Myocyte (in vitro differentiated cells): ENCODE data around the gene NEK7. TPM values are rescaled to one million over a fixed set of nuclear protein-coding genes. Genes with fewer than 3 reads are reported as not detected.
"Not testable (repeated sequence)": the region's sequence is repeated elsewhere in the genome, so short reads cannot be mapped to it uniquely, and the experiment has no call there.

ENCODE experiments used
- DNase-seq: peaks from one replicate; pipeline ENCODE4 v3.0.0-alpha.2; 2012; ENCODE audit warnings: low read depth
- polyA plus RNA-seq: library from polyadenylated mRNA; unstranded; fragments of >200 nt; gene quantifications from one replicate; pipeline ENCODE4 v1.2.1, GENCODE V29; 2012; ENCODE audit warnings: missing spikeins
- total RNA-seq: library from RNA; depleted of rRNA; stranded (reverse); fragments of >200 nt; gene quantifications from 2 replicates; pipeline ENCODE4 v1.2.3, GENCODE V29; 2014

NEK7 gene
- total RNA-seq: 106 and 134 TPM in 2 replicates
- 48.1 TPM for polyA plus RNA-seq

DNA sequence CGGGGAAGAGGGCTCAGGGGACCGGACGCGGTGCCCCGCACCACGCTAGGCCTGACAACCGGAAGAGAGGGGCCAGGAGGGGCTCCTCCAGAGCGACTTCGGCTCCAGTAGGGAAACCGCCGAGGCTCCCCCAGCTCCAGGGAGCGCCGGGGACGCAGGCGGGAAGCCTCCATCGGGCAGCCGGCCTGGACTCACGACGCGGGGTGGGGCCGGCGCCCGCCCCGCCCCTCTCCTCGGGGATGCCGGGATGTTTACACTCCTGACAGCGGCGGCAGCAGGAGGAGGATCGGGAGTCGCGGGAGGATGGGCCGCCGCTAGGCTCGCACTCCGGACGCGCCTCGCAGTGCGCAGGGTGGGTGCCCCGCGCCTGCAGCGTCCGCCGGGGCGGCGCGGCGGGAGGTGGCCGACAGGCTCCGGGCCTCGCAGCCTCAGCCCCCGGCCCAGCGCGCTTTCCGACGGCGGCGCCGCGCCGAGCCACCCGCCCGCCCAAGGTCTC, at the start of gene NEK7:
Gene NEK7 (plus strand): TSS at position 254 of the 496 bp plus-strand sequence. CDS start 75,583 bp downstream, outside the sequence.
- peak; percentile 89 for DNase-seq

DNA sequence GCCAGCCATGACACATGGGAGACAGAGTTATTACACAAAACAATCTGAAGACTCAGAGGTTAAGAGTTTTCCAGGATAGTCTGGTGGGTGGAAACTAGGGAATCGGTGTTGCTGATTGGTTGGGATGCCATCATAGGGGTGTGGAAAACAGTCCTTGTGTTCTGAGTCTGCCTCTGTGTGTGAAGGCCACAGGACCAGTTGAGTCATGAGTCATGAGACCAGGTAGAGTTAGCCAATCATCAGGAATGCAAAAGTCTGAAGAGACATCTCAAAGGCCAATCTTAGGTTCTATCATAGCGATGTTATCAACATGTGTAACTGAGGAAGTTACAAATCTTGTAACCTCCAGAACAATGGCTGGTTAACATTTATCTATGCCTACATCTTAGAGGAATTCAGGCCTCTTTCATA, 49.7 kb upstream of the NEK7 start:
- DNase-seq: no peak

DNA sequence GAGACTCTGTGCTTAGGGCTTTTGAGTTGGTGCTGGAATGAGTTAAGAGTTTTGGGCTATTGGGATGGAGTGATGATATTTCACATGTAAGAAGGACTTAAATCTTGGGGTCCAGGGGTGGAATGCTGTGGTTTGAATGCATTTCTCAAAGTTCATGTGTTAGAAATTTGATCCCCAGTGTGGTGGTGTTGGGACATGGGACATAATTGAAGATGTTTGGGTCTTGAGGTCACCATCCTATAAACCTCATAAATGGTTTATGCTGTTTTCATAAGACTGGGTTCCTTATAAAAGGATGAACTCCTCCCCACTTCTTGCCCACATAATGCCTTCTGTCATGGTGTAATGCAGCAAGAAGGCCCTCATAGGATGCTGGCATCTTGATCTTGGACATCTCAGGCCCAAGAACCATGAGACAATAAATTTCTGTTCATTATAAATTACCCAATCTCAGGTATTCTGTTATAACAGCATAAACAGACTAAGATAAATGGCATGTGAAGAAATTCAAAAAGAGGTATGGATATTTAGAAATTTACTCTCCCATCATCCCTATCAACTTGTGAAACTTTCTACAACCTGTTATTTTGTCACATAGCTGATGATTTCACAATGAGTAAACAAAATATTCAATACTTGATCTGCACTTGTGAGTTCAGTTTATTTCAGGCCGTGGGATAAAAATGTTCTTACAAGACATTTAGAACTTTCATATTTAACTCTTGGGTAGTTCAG, 48.0 kb upstream of the NEK7 start:
- no peak for DNase-seq

DNA sequence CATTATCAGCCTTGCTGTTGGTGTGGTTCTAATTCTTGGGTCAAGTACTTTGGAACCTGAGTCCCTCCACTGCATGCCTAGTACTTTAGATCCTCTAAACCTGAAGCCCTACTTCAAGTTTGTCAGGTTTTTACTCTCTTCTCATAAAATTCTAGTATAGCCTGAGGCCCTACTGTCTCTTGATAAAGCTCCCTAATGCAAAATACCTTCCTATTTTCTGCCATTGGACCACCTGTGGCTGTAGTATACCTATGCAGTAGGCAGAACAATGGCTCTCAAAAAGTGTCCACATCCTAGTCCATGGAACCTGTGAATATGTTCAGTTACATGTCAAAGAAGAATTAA, 47.5 kb upstream of the NEK7 start:
- DNase-seq: no peak

DNA sequence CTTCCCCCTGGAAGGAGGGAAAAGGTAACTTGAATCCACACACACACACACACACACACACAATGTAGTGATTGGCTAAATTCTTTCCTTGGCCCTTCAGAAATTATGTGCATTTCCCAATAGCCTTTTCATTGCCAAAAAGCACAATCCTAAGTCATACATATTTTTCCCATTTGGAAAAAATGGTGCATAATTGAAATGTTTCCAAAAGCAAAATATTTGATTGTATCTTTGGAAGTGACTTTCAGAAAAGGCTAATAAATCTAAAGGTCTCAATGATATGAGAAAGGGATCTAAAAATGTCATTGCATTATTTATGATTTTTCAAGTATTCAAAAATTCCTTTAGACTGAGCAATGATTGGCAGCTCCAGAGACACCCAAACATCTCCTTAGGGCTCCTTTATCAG, 43.5 kb upstream of the NEK7 start:
- DNase-seq: no peak

DNA sequence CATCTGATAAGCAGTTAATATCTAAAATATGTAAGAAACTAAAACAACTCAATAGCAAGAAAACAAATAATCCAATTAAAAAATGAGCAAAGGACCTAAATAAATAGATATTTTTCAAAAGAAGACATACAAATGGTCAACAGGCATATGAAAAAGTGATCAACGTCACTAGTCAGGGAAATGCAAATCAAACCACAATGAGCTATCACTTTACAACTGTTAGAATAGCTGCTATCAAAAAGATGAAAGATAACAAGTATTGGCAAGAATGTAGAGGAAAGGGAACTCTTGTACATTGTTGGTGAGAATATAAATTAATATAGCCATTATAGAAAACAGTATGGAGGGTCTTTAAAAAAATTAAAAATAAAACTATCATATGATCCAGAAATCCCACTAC, 40.7 kb upstream of the NEK7 start:
- DNase-seq: no peak

DNA sequence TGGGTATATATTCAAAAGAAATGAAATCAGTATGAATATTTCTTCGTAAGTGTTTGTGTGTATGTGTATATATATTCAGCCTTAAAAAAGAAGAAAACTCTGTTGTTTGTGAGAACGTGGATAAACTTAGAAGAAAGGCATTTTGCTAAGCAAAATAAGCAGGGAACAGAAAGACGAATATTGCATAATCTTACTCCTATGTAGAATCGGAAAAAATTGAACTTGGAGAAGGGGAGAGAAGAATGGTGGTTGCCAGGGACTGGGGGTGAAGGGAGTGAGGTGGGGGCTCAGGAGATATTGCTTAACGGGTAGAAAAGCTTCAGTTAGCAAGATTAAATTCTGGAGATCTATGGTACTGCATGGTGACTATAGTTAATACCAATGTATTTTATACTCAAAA, 40.3 kb upstream of the NEK7 start:
- no peak for DNase-seq

DNA sequence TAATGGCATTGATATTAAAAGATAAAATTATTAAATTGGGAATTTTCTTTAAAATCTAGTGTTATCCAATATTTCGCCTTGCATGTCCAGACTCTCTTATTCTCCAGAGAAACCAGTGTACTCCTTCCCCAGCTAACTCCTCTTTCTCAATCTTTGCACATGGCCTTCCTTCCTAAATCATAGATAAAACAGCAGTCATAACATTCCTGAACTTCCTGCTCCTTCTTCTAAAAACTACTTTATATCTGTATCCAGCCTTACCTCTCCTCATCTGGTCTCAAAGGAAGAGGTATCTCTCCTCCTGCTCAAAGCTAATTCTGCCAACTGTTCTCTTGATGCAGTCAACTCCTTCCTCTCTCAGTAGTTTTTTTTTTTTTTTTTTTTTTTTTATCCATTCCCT, 39.5 kb upstream of the NEK7 start:
- DNase-seq: no peak

DNA sequence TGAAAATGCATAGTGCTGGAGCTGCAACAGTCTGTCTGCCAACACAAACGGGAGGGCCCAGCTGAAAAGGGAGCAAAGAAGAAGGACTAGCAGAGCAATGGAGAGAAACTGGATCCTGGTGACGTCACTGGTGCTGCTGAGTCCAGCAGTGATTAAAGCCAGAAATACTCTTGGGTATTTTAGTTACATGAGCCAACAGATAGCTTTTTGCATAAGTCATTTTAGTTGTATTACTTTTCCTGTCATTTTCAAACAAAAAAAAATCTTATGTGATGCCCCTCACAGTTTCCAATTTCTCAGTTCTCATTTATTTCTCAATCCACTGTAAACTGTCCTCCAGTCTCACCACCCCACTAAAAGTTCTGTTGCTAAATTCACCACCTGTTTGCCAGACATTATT, 38.7 kb upstream of the NEK7 start:
- peak; percentile 85 for DNase-seq

DNA sequence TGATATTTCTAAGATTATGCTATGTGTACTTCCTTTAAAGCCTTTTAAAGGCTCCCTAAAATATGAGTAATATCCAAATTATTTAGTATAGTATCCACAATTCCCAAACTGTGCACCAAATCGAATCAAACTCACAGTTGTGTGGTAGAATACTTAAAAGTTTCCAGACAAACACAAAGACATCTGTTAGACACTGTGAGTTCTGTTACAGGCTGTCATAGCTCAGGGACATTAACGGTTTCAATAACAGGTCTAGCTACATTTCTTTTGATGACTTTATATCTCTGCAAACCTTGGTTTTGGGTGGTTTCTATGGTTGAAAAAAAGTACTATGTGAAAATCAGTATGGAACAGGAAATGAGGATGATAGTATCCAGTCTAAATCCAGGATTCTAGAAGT, 36.9 kb upstream of the NEK7 start:
- DNase-seq: no peak

DNA sequence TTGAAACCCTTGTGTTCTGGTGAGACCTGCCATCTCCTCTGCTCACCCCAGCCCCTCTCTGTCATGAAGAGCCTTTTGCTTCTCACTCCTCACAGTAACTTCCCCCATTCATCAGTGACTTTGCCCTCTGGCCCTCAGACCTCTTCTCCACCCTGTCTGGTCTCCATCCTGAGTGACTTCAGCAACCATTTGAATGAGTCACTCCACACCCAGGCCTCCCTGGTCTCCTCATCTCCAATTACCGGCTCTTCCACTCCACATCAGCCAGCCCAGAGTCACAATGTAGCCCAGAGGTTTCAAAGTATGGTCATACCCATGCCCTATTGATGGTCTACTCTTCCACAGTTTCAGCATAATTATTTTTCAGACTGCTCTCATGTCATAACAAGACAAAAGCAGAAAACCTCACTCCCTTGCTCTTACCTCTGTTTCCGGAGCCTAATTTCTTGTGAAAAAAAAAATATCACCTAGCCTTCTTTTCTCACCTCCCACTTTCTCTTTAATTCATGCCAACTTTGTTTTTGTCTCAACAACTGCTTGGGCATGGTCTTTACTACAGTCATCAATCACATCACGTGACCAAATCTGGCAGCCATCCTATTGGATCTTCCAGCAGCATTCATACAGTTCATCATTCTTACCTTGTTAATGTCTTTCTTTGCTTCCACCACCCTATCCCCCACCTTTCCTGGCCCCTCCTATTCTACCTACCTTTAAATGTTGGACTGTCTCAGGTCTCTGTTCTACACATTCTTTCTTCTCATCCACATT, 35.6 kb upstream of the NEK7 start:
- DNase-seq: peak; percentile 68

DNA sequence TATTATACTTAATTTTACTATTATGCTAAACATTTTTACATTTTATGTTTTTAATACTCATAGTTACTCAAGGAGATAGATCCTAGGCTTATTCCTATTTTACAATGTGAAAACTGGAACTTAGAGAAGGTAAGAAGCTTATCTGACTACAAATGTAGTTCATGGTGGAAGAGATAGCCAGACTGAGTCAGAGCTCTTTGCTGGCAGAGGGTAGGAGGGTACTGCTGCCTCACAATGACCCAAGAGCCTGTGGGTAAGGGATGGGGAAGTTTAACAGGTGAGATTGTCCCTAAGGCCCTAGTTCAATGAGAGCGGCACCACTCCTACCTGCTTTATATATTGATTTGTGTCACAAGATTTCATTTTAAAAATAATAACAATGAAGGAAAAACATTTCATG, 34.1 kb upstream of the NEK7 start:
- DNase-seq: no peak

DNA sequence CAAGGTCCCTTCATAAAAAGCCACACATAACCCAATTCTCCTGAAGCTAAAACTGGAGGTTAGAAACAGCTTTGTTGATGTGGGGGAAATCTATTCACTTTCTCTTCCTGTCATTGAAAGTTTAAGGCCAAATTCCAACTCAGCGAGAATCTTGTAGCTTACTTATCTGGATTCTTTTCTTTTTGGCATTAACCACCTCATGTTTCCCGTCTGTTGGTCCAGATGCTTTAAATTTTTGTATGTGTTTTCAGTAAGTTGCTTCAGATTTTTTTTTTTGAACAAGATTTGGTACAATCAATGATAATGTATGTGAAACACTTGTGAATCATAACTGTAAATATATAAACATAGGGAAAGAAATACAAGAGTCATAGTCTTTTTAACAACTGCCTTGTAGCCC, 33.7 kb upstream of the NEK7 start:
- no peak for DNase-seq

DNA sequence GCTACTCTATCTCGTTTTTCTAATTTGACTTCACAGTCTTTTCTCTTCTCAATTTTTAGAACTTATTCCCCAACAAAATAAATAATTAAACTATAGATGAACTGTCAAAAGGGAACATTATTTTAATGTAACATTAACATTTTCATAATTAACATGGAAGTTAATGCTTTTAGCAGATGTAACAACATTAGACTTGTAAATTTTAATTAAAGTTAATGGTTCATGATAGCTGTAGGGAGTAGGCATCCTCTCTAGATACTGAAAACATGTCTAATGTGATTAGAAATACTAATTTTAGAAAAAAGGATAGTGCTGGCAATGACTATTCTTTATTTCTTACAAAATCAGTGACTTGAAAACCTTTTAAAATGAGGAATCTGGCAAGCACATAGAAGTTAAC, 32.1 kb upstream of the NEK7 start:
- DNase-seq: no peak

DNA sequence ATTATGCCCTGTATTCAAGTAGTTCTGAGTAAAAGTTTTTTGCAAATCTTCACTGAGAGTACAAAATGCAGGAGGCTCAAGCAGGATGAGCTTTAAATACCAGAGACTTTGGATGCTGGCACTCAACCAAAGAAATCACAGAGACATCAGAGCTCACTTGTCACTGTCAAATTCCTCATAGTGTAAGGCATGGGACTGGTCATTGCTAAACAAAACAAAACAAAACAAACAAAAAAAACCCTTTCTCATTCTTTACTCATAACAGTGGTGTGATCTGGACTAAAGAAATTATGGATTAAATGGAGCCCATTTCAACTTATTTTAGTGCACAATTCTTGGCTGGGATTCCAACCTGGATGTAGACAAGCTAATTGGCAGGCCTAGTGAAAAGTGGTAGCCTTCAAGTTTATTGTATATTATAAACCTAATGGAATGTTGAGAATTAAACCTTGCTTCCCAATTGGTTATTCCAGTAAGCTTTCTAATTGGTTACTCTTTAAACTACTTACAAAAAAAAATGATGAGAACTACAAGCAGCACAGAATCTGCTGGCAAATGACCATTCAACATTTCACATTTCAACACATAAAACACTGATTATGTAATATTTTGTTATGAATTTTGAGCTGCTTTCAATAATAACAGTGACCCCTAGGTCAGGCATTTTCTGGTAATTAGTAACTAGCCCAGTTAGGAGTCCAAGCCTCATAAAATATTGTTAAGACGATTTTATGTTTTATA, 30.6 kb upstream of the NEK7 start:
- DNase-seq: peak; percentile 86

DNA sequence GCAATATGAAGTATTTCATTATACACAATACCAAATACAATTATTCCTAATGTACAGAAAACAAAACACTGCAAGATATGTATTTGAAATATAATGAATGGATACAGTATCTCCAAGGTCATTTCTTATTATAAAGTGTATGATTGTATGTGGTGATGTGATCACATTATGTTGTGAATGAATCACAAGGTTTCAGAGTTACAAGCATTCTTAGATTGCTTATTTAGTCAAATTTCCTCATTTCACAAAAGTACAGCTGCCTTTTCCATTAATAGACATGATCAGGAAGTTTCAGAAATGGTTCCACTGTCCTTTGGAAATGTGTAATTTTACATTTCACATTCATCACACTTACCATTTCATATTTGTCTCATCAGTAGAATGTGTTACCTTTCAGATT, 28.3 kb upstream of the NEK7 start:
- no peak for DNase-seq

DNA sequence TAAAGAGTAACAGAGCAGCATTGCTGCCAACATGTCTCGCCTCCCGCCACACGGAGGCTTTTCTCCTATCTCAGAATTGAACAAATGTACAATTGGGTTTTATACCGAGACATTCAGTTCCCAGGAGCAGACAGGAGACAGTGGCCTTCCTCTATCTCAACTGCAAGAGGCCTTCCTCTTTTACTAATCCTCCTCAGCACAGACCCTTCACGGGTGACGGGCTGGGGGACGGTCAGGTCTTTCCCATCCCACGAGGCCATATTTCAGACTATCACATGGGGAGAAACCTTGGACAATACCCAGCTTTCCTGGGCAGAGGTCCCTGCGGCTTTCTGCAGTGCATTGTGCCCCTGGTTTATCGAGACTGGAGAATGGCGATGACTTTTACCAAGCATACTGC, 26.7 kb upstream of the NEK7 start:
- not testable (repeated sequence) for DNase-seq

DNA sequence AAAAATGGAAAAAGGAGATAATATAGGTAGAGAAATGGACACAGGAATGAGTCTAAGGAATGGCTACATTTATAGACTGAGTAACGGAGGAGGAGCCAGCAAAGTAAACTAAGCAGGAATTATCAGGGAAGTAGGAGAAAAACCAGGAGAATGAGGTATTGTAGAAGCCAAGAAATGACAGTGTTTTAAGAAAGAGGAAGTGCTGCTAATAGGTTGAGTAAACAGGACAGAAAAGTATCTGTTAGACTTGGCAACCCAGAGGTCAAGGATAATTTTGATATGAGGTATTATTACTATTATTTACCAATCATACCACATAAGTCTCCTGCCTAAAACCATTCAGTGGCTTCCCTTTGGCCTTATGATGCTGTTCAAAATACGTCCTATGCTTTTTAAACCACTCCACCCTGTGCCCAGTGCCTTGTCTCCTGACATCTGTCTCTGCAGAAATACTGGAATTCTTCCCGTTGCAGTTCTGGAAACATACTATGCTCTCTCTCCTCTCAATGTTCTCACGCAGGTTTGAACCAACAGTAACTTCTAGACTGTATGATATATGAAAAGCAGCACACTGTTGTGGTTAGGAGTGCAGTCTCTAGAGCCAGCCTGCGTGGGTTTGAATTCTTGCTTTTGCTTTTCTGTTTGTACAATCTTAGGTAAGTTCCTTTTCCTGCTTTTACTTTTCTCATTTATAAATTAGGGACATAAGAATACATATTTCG, 24.6 kb upstream of the NEK7 start:
- no peak for DNase-seq

DNA sequence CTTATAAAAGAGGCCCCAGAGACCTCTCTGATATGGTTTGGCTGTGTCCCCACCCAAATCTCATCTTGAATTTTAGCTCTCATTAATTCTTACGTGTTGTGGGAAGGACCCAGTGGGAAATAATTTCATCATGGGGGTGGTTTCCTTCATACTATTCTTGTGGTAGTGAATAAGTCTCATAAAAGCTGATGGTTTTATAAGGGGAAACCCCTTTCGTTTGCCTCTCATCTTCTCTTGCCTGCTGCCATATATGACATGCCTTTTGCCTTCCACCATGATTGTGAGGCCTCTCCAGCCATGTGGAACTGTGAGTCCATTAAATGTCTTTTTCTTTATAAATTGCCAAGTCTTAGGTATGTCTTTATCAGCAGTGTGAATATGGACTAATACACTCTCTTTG, 22.5 kb upstream of the NEK7 start:
- DNase-seq: no peak

DNA sequence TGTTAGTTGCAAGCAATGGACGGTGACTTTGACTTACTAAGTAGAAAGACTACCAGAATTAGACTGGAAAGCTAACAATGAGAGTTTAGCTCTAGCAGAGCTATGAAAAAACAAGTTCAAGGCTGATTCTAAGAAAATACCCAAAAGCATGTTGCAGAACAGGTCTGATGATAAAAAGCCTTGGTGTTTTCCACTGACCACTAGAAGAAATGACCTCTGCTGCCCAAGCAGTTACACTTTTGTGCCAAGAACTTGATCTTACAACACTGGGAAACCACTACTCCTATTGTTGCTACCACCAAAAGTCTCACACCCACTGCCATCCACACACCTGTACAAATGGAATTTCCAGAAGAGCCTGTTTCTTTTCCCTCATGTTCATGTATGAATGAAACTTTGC, 21.4 kb upstream of the NEK7 start:
- DNase-seq: no peak

DNA sequence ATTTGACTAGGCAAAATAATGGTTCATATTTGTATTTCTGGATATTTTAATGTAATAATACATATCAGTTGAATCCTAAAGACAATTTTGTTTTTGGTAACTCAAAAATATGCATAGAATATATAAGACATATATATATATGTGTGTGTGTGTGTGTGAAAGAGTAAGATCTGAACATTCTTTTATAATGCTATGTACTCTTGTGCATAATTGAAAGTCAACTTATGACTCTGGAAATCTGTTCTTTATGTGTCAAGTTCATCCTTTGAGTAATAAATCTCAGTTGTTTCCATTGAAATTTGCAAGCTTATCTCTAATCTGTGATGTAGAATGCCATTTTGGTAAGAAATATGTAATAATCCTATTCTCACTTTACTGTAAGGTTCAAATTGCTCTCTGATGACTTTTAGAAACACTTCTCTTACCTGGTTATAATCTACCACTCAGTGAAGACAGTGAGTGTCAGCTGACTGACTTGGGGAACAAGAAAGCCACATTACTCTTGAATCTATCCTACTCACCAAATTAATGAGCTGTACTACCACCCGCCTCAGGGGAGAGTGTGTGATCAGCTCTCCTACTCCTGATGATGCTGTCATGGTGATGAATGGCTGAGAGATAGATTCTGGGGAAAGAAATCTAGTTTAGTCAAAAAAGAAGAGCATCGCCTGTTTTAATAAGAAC, 15.0 kb upstream of the NEK7 start:
- no peak for DNase-seq
